ENCODE data around the gene ANK3. TPM values are rescaled to one million over a fixed set of nuclear protein-coding genes. Genes with fewer than 3 reads are reported as not detected.

ANK3 gene
- polyA plus RNA-seq, 3 donors: not detected

DNA sequence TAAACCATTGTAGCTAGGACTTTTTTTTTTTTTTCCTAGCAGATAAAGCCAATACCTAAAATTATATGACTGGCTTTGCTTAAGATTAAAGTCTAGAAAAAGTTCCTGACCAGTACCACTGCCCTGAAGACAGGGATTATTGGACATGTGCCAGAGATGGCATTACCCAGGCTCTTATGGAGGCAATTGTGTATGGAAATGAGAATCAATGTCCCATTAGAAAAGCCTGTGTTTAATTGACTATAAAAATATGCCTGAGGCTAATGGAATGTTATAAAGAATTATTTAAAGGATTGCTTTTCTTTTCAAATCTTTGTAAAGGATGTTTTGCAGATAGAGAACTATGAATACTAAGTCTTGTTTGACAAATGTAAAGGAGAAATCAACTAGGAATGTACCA lies 196.7 kb downstream of the ANK3 start:
- Histone ChIP-seq H3K9me3 (replicated peaks in 1 of 2; ENCODE audit: control insufficient read depth in 1 of 2, insufficient read depth in 1 of 2, low read length in 2 of 2) (no peaks in the 10 kb centered on the region), H3K4me3 (replicated peaks in 1 of 3; ENCODE audit: low read depth in 2 of 3, low read length in 3 of 3) (no peak overlapping the region), H3K9ac (ENCODE audit: insufficient read depth, low read length, poor library complexity, severe bottlenecking) (no peak overlapping the region), H3K4me1 (ENCODE audit: control insufficient read depth in 1 of 2, insufficient read depth in 2 of 2, low read length in 2 of 2) (no peaks in the 10 kb centered on the region), H2AFZ (ENCODE audit: insufficient read depth, low read depth, low read length, poor library complexity, severe bottlenecking) (no peak overlapping the region), H3K27me3 (ENCODE audit: control insufficient read depth in 2 of 2, insufficient read depth in 2 of 2, low read length in 2 of 2) (no peaks in the 10 kb centered on the region), H3K4me2 (replicated peaks; ENCODE audit: extremely low read depth, low read length, poor library complexity, severe bottlenecking) (no peak overlapping the region), H3K27ac (ENCODE audit: low read depth in 1 of 2, low read length in 2 of 2) (no peak overlapping the region), H4K20me1 (ENCODE audit: insufficient read depth, low read length) (no peaks in the 10 kb centered on the region), H3K79me2 (ENCODE audit: insufficient read depth, low read length) (no peaks in the 10 kb centered on the region), H3K36me3 (replicated peaks in 1 of 2; ENCODE audit: control insufficient read depth in 1 of 2, insufficient read depth in 2 of 2, low read length in 2 of 2) (no peaks in the 10 kb centered on the region)
- TF ChIP-seq, protein P1, sequence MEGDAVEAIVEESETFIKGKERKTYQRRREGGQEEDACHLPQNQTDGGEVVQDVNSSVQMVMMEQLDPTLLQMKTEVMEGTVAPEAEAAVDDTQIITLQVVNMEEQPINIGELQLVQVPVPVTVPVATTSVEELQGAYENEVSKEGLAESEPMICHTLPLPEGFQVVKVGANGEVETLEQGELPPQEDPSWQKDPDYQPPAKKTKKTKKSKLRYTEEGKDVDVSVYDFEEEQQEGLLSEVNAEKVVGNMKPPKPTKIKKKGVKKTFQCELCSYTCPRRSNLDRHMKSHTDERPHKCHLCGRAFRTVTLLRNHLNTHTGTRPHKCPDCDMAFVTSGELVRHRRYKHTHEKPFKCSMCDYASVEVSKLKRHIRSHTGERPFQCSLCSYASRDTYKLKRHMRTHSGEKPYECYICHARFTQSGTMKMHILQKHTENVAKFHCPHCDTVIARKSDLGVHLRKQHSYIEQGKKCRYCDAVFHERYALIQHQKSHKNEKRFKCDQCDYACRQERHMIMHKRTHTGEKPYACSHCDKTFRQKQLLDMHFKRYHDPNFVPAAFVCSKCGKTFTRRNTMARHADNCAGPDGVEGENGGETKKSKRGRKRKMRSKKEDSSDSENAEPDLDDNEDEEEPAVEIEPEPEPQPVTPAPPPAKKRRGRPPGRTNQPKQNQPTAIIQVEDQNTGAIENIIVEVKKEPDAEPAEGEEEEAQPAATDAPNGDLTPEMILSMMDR (IDR thresholded peaks at IDR 0.05): no peak
- Mint-ChIP-seq H3K9me3 (peaks cover 0 to 2% (median 0%) of the 10 kb centered on the region in 7 donors), H3K27me3 (ENCODE audit: low read depth in 3 of 3) (no peaks in the 10 kb centered on the region), H3K27ac (no peak overlapping the region), H3K36me3 (no peaks in the 10 kb centered on the region), H3K4me3 (no peak overlapping the region), H3K4me1 (no peaks in the 10 kb centered on the region)
- intact Hi-C loops (cut with micrococcal nuclease): no loop called here
- no peak for DNase-seq

- H3K27ac Mint-ChIP-seq: no peak overlapping the region
- no peaks in the 10 kb centered on the region for H3K4me1 Mint-ChIP-seq
- H3K9me3 ChIP-seq (replicated peaks in 1 of 2; ENCODE audit: control insufficient read depth in 1 of 2, insufficient read depth in 1 of 2, low read length in 2 of 2): no peaks in the 10 kb centered on the region
- 100% methylated on average over 1 of the region's 1 CpG for WGBS (ENCODE audit: insufficient coverage)
- H3K9me3 Mint-ChIP-seq: peaks cover 0 to 3% (median 0%) of the 10 kb centered on the region in 7 donors
- H3K79me2 ChIP-seq (ENCODE audit: insufficient read depth, low read length): no peaks in the 10 kb centered on the region
- intact Hi-C loops (cut with micrococcal nuclease): no loop called here
- DNase-seq: no peak
- H3K27me3 ChIP-seq (ENCODE audit: control insufficient read depth in 2 of 2, insufficient read depth in 2 of 2, low read length in 2 of 2): no peaks in the 10 kb centered on the region
- no peaks in the 10 kb centered on the region for H3K36me3 Mint-ChIP-seq
- H3K27me3 Mint-ChIP-seq (ENCODE audit: low read depth in 3 of 3): no peaks in the 10 kb centered on the region
- H3K9ac ChIP-seq (ENCODE audit: insufficient read depth, low read length, poor library complexity, severe bottlenecking): no peak overlapping the region
- TF ChIP-seq, protein P1 (IDR thresholded peaks at IDR 0.05): no peak
- no peak overlapping the region for H3K4me3 ChIP-seq (replicated peaks in 1 of 3; ENCODE audit: low read depth in 2 of 3, low read length in 3 of 3)
- no peak overlapping the region for H3K4me2 ChIP-seq (replicated peaks; ENCODE audit: extremely low read depth, low read length, poor library complexity, severe bottlenecking)
- no peak overlapping the region for H3K27ac ChIP-seq (ENCODE audit: low read depth in 1 of 2, low read length in 2 of 2)
- H3K36me3 ChIP-seq (replicated peaks in 1 of 2; ENCODE audit: control insufficient read depth in 1 of 2, insufficient read depth in 2 of 2, low read length in 2 of 2): no peaks in the 10 kb centered on the region
- H2AFZ ChIP-seq (ENCODE audit: insufficient read depth, low read depth, low read length, poor library complexity, severe bottlenecking): no peak overlapping the region
- H3K4me3 Mint-ChIP-seq: no peak overlapping the region
- H3K4me1 ChIP-seq (ENCODE audit: control insufficient read depth in 1 of 2, insufficient read depth in 2 of 2, low read length in 2 of 2): no peaks in the 10 kb centered on the region
- H4K20me1 ChIP-seq (ENCODE audit: insufficient read depth, low read length): no peaks in the 10 kb centered on the region
Measured at GRCh38 chr10:60189861-60190475, 199.7 kb downstream of the ANK3 start.

All from CD14-positive monocyte (primary cell).